Right cardiac atrium (tissue), 5 donors: ENCODE measurements around the gene DGKD. TPM values are rescaled to one million over a fixed set of nuclear protein-coding genes. Genes with fewer than 3 reads are reported as not detected.

Experiments
- ATAC-seq, 2 donors: fragments of 200-7000 bp; cut with Tn5 transposase; one replicate each; pipeline versions ENCODE4 v1.8.0 to v1.9.1; 2020; ENCODE audit warnings: moderate library complexity in 2 of 2, mild to moderate bottlenecking in 1 of 2
- DNase-seq, 3 donors: peaks; one replicate each; pipeline ENCODE4 v3.0.0-alpha.2; 2020
- H3K27ac ChIP-seq: one replicate; pipeline ENCODE4 v1.5.1; 2013; ENCODE audit warnings: mild to moderate bottlenecking, low read length, control low read depth, moderate library complexity
- H3K27me3 ChIP-seq: one replicate; pipeline ENCODE4 v1.6.1; 2013; ENCODE audit not compliant: control insufficient read depth, insufficient read depth
- H3K4me1 ChIP-seq: one replicate; pipeline ENCODE4 v1.6.1; 2013; ENCODE audit warnings: low read length; ENCODE audit not compliant: control insufficient read depth, insufficient read depth
- H3K4me3 ChIP-seq: one replicate; pipeline ENCODE4 v1.5.1; 2013; ENCODE audit warnings: low read length, control low read depth
- H3K9me3 ChIP-seq: one replicate; pipeline ENCODE4 v1.6.1; 2013; ENCODE audit warnings: low read length; ENCODE audit not compliant: control insufficient read depth
- WGBS: extraction: QIAGEN DNeasy Blood & Tissue Kit; methylation state at CpG from one replicate; pipeline ENCODE4 v1.1.7; 2013; 5-methylcytosine and 5-hydroxymethylcytosine counted together
- intact Hi-C, 4 donors: fragments of 100-400 bp; cut with DNase I; formaldehyde crosslinking; loops; one replicate each; pipeline versions ENCODE4 v1.11.0 to v1.14.0; 2022 to 2023
- polyA plus RNA-seq: library from polyadenylated mRNA; stranded (reverse); fragments of 200-250 nt; gene quantifications from one replicate; pipeline ENCODE4 v1.2.3, GENCODE V29; 2013
- total RNA-seq, 4 donors: library from RNA; stranded (reverse); fragmentation: NEBNext Ultra II Directional; extraction: Animal tissue kit (Norgen Biotek cat#: 25700); gene quantifications; one replicate each; pipeline ENCODE4 v1.2.1, GENCODE V29; 2021
- donor health status: healthy with polysubstance abuse.
- donor health status: DM: no; HTN: yes; CAD: no.
- donor health status: DM: no; HTN: no; CAD: no.
- donor health status: DM: no; HTN: yes; CAD: no; lungs with severe emphysema.
- donor health status: DM: yes; HTN: yes; CAD: no.

Gene DGKD
- total and polyA plus RNA-seq, 5 donors, result 17.9 to 44.9 (median 34.5) TPM

GRCh38 chr2:233498126-233498525, 143.8 kb downstream of the DGKD start:
- no peak for DNase-seq
- intact Hi-C loops, result no loop called here
- no peak for ATAC-seq
- Histone ChIP-seq H3K9me3 (peaks cover 2% of the 10 kb centered on the region), H3K4me1 (no peaks in the 10 kb centered on the region), H3K27ac (no peak overlapping the region), H3K4me3 (no peak overlapping the region), H3K27me3 (no peaks in the 10 kb centered on the region)
- WGBS, result 96% methylated on average over 2 of the region's 2 CpGs

GRCh38 chr2:233499928-233500327, 145.6 kb downstream of the DGKD start:
- DNase-seq, result no peak
- intact Hi-C loops, result no loop called here
- no peak overlapping the region for H3K4me3 ChIP-seq
- no peaks in the 10 kb centered on the region for H3K27me3 ChIP-seq
- no peaks in the 10 kb centered on the region for H3K4me1 ChIP-seq
- ATAC-seq, result no peak
- 75% methylated on average over 2 of the region's 2 CpGs for WGBS
- H3K9me3 ChIP-seq, result peaks cover 2% of the 10 kb centered on the region
- no peak overlapping the region for H3K27ac ChIP-seq

DNA sequence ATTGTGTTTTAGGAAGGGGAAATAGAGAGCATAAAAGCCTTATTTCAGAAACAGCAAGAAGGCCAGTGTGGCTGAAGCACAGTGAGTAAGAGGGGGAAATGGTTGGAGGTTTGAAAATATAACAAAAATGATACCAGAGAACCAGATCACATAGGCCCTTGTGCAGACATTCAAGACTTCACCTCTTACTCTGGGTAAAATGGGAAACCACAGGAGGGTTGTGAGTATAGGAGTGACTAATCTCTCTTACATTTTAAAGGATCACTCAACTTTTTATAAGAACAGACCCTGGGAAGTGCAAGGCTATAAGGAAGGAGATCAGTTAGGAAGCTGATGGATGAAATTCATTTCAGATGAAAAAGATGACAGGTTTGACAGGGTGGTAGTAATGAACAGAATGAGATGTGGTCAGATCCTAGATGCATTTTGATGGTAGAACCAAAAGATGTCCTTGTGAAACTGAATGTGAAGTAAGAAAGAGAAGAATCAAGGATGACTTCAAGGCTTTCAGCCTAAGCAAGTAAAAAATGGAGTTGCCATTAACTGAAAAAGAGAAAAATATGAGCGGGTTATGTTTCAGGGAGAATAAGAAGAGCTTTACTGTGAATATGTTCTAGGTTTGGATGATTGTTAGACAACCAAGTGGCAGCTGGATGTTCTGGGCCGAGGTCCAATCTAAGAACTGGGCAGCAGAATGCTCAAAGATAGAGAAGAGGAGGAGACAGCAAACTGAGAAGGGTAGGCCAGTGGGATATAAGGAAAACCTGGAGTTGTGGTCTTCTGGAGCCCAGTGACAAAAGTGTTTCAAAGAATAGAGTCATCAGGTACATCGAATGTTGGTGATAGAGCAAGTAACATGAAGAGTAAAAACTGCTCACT, 147.1 kb downstream of the DGKD start:
- H3K4me3 ChIP-seq, result no peak overlapping the region
- H3K27me3 ChIP-seq, result no peaks in the 10 kb centered on the region
- ATAC-seq (peak in 1 of 2 donors; percentile 51), DNase-seq (no peak)
- no peaks in the 10 kb centered on the region for H3K4me1 ChIP-seq
- peaks cover 2% of the 10 kb centered on the region for H3K9me3 ChIP-seq
- WGBS, result 79% methylated on average over 3 of the region's 3 CpGs
- intact Hi-C loops, result no loop called here
- no peak overlapping the region for H3K27ac ChIP-seq

DNA sequence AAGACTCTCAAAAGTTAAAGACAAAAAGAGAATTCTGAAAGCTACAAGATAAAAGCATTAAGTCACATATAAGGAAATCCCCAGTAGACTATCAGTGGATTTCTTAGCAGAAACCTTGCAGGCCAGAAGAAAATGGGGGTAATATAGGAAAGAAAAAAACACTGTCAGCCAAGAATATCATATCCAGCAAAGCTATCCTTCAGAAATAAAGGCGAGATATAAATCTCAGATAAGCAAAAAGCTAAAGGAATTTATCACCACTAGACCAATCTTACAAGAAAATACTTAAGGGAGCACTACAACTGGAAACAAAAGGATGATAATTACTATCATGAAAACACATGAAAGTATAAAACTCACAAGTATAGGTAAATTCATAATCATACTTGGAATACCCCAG, 149.2 kb downstream of the DGKD start:
- no peak for ATAC-seq
- WGBS, result 97% methylated on average over 1 of the region's 1 CpG

GRCh38 chr2:233503947-233504637, 149.8 kb downstream of the DGKD start:
- intact Hi-C loops, result no loop called here

More for the DNA sequence above, 149.2 kb downstream of the DGKD start:
- H3K4me1 ChIP-seq, result no peaks in the 10 kb centered on the region
- H3K9me3 ChIP-seq, result peaks cover 2% of the 10 kb centered on the region
- no peak overlapping the region for H3K4me3 ChIP-seq
- no peak for DNase-seq
- no peaks in the 10 kb centered on the region for H3K27me3 ChIP-seq
- intact Hi-C loops, result no loop called here
- H3K27ac ChIP-seq, result no peak overlapping the region

GRCh38 chr2:233513953-233514655, 159.8 kb downstream of the DGKD start:
- WGBS, result 88% methylated on average over 7 of the region's 7 CpGs
- H3K27ac ChIP-seq, result no peak overlapping the region
- intact Hi-C loops, result no loop called here
- no peaks in the 10 kb centered on the region for H3K27me3 ChIP-seq
- H3K9me3 ChIP-seq, result no peaks in the 10 kb centered on the region
- no peaks in the 10 kb centered on the region for H3K4me1 ChIP-seq
- DNase-seq (no peak), ATAC-seq (no peak)
- H3K4me3 ChIP-seq, result no peak overlapping the region

More at GRCh38 chr2:233503947-233504637, 149.8 kb downstream of the DGKD start:
- no peaks in the 10 kb centered on the region for H3K27me3 ChIP-seq
- no peak overlapping the region for H3K27ac ChIP-seq
- ATAC-seq, result no peak
- no peaks in the 10 kb centered on the region for H3K4me1 ChIP-seq
- WGBS, result 100% methylated on average over 1 of the region's 1 CpG
- peaks cover 2% of the 10 kb centered on the region for H3K9me3 ChIP-seq
- no peak overlapping the region for H3K4me3 ChIP-seq
- no peak for DNase-seq

- intact Hi-C loops, result no loop called here
- ATAC-seq (no peak), DNase-seq (no peak)
- no peaks in the 10 kb centered on the region for H3K27me3 ChIP-seq
- WGBS, result 85% methylated on average over 3 of the region's 3 CpGs
- H3K4me3 ChIP-seq, result no peak overlapping the region
- no peaks in the 10 kb centered on the region for H3K9me3 ChIP-seq
- no peaks in the 10 kb centered on the region for H3K4me1 ChIP-seq
- no peak overlapping the region for H3K27ac ChIP-seq
Measured at GRCh38 chr2:233519787-233520611, 165.7 kb downstream of the DGKD start.

Other genes with a start within 250 kb of the DGKD start
- gene ATG16L1, start 102.8 kb upstream of the DGKD start, total RNA-seq, result 10 to 100 TPM; 16.2 to 18.8 (median 17.9) TPM
- gene ATG16L1, start 102.8 kb upstream of the DGKD start, polyA plus RNA-seq, result 7.9 TPM
- not detected for gene SAG, start 46.7 kb upstream of the DGKD start, total RNA-seq
- not detected for gene SAG, start 46.7 kb upstream of the DGKD start, polyA plus RNA-seq
- 10 to 100 TPM; 16.8 to 18.6 (median 18.1) TPM for gene USP40, start 212.3 kb downstream of the DGKD start, total RNA-seq
- gene USP40, start 212.3 kb downstream of the DGKD start, polyA plus RNA-seq, result 15.1 TPM